Measurements from ENCODE around the gene CEP170.
"Not testable (repeated sequence)": the region's sequence is repeated elsewhere in the genome, so short reads cannot be mapped to it uniquely, and the experiment has no call there.

The CEP170 gene

GRCh38 chr1:243150906-243151305, 104.2 kb downstream of the CEP170 start:
- DNase-seq: not testable (repeated sequence)

- DNase-seq: not testable (repeated sequence)
These were observed 106.0 kb downstream of the CEP170 start for GRCh38 chr1:243149120-243149519.

GRCh38 chr1:243147351-243147750, 107.7 kb downstream of the CEP170 start:
- not testable (repeated sequence) for DNase-seq

- DNase-seq: not testable (repeated sequence)
These were observed 114.6 kb downstream of the CEP170 start for GRCh38 chr1:243140498-243140897.

- not testable (repeated sequence) for DNase-seq
These were observed 132.1 kb downstream of the CEP170 start for GRCh38 chr1:243122876-243123409.

GRCh38 chr1:243121939-243122338, 133.1 kb downstream of the CEP170 start:
- not testable (repeated sequence) for DNase-seq

GRCh38 chr1:243118601-243119322, 136.3 kb downstream of the CEP170 start:
- DNase-seq: not testable (repeated sequence)

GRCh38 chr1:243116187-243116586, 138.9 kb downstream of the CEP170 start:
- DNase-seq: not testable (repeated sequence)

GRCh38 chr1:243114769-243115168, 140.3 kb downstream of the CEP170 start:
- DNase-seq: not testable (repeated sequence)

- not testable (repeated sequence) for DNase-seq
These were observed 140.9 kb downstream of the CEP170 start for GRCh38 chr1:243114059-243114713.

- not testable (repeated sequence) for DNase-seq
These were observed 147.9 kb downstream of the CEP170 start for GRCh38 chr1:243107171-243107570.

- DNase-seq: not testable (repeated sequence)
These were observed 149.3 kb downstream of the CEP170 start for GRCh38 chr1:243105652-243106332.

- DNase-seq: not testable (repeated sequence)
These were observed 150.0 kb downstream of the CEP170 start for GRCh38 chr1:243105104-243105503.

GRCh38 chr1:243104452-243104851, 150.6 kb downstream of the CEP170 start:
- not testable (repeated sequence) for DNase-seq

- DNase-seq: peak; percentile 53
These were observed 153.5 kb downstream of the CEP170 start for GRCh38 chr1:243101551-243102050.

- DNase-seq: not testable (repeated sequence)
These were observed 167.7 kb downstream of the CEP170 start for GRCh38 chr1:243087368-243087767.

Data from activated CD4-positive, alpha-beta T cell treated with anti-CD3 and anti-CD28 coated beads for 1 hour (primary cell).